NCI-H187 (cell line): Measurements from ENCODE around the gene LOX.

Source experiments
- DNase-seq, 2 experiments: peaks; one replicate each; lab custom pipeline; 2025; lab: John Stamatoyannopoulos, UW

The LOX gene

GRCh38 chr5:122053181-122054109 lies 24.6 kb downstream of the LOX start:
- DNase-seq: no peak

GRCh38 chr5:122051569-122051968 lies 26.5 kb downstream of the LOX start:
- DNase-seq: no peak

GRCh38 chr5:122050959-122051358 lies 27.1 kb downstream of the LOX start:
- no peak for DNase-seq

GRCh38 chr5:122040636-122041302 lies 37.3 kb downstream of the LOX start:
- no peak for DNase-seq

- DNase-seq: no peak
Observed at GRCh38 chr5:122036326-122036725, 41.7 kb downstream of the LOX start.

- no peak for DNase-seq
Observed at GRCh38 chr5:122035913-122036312, 42.1 kb downstream of the LOX start.

GRCh38 chr5:122031836-122032235 lies 46.2 kb downstream of the LOX start:
- DNase-seq: no peak

GRCh38 chr5:122030251-122030650 lies 47.8 kb downstream of the LOX start:
- no peak for DNase-seq

GRCh38 chr5:122029818-122030217 lies 48.2 kb downstream of the LOX start:
- no peak for DNase-seq

GRCh38 chr5:122022966-122023365 lies 55.1 kb downstream of the LOX start:
- DNase-seq: no peak

- DNase-seq: no peak
Observed at GRCh38 chr5:122019919-122020590, 58.0 kb downstream of the LOX start.

- no peak for DNase-seq
Observed at GRCh38 chr5:122015471-122015870, 62.6 kb downstream of the LOX start.

GRCh38 chr5:122014236-122014935 lies 63.7 kb downstream of the LOX start:
- DNase-seq: no peak
